HG02852 (cell line): Measurements from ENCODE around the gene GGT1.
"Not testable (repeated sequence)": the region's sequence is repeated elsewhere in the genome, so short reads cannot be mapped to it uniquely, and the experiment has no call there.

Experiments used
- ATAC-seq: cut with Tn5 transposase; IDR thresholded peaks from one replicate; pipeline ENCODE4 v1.9.1; 2021; ENCODE audit warnings: mild to moderate bottlenecking, moderate library complexity; ENCODE audit not compliant: unreplicated experiment

GGT1 gene

GRCh38 chr22:24602847-24603769 lies at the start of gene GGT1:
GGT1 (plus strand) TSS chr22:24603193; CDS start chr22:24611082, 7,889 bp downstream.
- ATAC-seq = not testable (repeated sequence)

GRCh38 chr22:24553597-24554312 lies 49.2 kb upstream of the GGT1 start:
- no peak for ATAC-seq

DNA sequence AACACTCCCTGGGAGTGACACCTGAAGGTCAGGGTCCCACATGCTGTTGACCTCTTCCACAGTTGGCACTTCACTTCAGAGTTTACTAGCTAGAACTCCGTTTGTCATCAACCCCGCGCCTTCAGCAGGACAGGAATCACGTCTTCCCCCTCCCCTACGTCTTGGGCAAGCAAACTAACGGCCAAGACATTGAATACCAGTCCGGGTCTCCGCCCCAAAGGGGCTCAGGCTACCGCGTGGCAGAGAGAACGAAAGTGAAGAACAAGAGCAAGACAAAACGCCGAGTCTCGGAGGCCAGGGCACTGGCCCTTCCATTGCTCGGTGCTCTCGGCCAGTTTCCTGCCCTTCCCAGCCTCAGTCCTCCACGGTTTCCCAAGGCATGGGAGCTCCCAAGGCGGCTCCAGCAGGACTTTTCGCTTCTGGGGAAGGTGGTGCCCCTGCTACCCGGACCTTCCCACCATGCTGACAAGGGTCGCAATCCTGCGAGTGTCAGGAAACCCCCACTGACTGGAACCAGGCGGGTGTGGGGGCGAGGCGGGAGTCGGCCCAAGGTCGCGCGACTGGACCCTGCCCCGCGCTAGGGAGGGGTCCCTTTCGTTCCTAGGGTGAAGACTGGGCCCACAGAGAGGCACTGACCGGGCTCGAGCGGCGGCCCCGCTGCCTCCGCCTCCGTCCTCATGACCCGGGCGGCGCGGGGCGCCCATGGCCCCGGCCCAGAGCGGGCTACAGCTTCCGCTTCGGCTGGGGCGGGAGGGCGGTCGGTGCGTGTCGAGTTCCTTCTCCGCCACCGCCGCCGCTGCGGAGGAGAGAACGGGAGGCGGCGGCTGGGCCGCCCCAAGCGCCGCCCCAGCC lies 48.5 kb upstream of the GGT1 start, which contains the start of gene GUCD1:
Gene GUCD1 (minus strand): TSS at position 826 of the 852 bp plus-strand sequence. CDS start 147 bp downstream, at position 679.
- peak; percentile 18 for ATAC-seq

DNA sequence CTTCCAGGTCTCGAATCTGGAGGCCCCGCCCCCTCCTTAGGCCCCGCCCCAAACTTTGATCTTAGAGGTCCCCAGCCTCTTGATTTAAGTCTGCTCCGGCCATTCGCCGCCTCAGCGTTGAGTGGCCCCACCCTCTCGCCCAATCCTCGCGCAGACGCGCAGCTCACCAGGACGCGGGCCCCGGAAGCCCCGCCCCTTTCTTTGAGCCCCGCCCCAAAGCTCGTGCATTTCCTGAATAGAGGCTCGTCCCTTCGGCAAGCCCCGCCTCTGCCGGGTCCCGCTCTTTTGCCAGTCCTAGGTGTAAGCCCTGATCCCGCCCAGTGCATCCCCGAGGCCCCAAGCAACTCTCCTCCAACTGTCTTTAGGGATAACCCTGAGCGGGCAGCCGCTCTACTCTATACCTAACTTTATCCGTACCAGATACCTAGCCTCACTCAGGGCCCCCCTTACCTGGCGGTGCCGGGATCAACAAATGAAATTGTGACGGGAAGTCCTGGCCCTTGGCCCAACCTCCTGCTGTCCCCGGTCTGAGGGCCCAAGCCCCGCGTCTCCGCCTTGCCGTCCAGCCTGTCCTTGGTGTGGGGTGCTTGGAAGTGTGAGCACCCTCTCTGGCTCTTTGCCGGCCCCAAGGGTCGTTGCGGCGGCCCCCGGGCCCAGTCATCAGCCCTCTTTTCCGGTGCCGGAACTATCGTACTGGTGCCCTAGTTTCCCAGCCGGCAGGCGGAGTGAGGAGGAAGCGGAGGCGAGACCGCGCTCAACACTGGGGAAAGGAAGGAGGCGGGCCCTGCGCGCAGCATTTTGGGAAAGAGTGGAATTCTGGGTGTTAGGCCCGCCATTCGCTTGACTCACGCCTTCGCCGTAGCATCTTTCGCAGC lies 47.6 kb upstream of the GGT1 start, which contains the start of gene SNRPD3:
Gene SNRPD3 (plus strand): TSS at position 835 of the 875 bp plus-strand sequence. CDS start 1,676 bp downstream, outside the sequence.
- ATAC-seq = peak; percentile 67

DNA sequence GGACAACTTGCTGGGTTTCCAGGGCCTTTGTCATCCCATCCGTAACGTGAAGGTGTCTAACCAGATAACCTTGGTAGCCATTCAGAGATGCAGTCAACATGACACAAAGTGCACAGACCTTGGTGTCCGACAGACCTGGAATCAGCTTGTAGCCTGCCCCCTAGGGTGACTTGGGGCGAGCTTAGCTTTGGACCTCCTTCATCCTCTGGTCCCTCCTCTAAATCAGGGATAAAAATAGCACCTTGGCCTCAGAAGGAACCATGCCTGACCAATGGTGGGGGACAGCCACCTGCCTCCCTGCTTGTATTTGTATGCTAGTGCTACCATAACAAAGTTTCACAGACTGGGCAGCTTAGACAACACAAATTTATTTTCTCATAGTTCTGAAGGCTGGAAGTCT lies 43.5 kb upstream of the GGT1 start:
- ATAC-seq = no peak

- ATAC-seq = no peak
Observed at GRCh38 chr22:24563246-24563645, 39.7 kb upstream of the GGT1 start.

GRCh38 chr22:24564376-24565058 lies 38.5 kb upstream of the GGT1 start:
- ATAC-seq = no peak

GRCh38 chr22:24565077-24565476 lies 37.9 kb upstream of the GGT1 start:
- no peak for ATAC-seq

GRCh38 chr22:24566899-24567511 lies 36.0 kb upstream of the GGT1 start:
- ATAC-seq = no peak

DNA sequence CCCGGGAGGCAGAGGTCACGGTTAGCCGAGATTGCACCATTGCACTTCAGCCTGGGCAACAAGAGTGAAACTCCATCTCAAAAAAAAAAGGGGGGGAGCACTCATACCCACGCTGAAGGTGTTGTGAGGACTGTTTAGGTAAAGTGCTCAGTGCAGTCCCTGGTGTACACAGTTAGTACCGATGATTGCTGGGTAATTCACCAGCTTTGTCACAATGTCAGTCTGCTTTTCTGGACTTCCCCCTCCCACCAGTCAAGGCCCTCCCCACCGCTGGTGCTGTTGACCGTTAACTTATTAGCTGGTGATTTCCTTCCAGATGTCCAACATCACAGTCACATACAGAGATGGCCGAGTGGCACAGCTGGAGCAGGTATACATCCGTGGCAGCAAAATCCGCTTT lies 35.3 kb upstream of the GGT1 start:
- no peak for ATAC-seq

GRCh38 chr22:24571266-24571665 lies 31.7 kb upstream of the GGT1 start:
- no peak for ATAC-seq

DNA sequence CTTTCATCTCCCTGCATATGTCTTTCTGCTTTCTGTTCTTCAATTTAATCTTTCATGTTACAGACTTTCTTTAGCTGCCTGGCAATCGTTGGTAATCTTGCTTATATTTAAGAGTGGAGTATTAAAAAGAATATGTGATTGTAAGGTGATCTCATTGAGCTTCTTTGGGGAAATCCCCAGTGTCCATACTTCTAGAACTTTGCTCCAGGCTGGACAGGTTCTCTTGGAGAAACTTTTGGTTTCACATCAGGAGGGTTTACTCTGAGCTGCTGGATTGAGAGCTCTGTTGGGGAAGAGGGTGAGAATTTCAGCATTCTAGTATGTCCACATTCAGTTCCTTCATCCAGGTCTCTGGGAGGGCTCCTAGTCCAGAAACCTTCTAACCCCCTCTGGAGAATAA lies 26.2 kb upstream of the GGT1 start:
- no peak for ATAC-seq

DNA sequence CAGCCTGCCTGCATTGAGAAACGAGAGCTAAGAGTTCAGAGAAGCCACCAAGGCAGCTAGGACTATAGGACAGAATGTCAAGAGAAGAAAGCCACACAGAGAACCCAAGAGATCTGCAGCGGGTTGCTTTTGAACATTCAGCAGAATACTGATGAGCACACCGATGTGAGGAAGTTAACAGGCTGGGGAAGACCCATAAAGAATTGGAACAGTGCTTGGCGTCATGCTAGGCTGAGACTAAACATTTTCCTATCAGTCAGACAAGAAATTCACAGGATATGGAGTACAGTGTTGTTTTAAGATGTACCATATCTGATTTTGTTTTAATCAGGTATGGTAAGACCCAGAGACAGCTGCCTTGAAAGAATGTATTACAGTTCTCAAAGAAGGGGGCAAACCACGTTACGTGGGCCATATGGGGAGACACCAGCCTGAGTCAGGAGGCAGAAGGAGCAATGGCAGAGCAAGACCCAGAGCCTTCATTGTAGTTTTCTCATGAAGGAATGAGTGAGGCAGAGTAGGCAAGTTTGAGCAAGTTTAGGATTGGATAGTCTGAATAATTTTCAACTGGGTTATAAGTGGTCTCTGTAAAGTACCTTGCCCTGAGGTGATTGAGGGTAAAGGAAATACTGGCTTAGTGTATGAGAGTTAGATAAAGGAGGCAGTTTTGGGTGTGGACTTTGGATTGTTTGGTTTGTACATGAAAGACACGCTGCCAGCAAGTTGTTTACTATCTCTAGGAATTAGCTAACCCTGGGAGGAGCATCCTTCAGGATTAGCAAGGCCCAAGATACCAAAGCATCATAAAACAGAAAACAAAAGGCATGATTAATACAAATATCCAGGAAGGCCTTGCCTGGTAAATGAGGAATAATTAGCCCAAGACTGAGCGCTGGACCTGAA lies 24.4 kb upstream of the GGT1 start:
- no peak for ATAC-seq

- ATAC-seq = no peak
Observed at GRCh38 chr22:24579258-24579601, 23.8 kb upstream of the GGT1 start.

DNA sequence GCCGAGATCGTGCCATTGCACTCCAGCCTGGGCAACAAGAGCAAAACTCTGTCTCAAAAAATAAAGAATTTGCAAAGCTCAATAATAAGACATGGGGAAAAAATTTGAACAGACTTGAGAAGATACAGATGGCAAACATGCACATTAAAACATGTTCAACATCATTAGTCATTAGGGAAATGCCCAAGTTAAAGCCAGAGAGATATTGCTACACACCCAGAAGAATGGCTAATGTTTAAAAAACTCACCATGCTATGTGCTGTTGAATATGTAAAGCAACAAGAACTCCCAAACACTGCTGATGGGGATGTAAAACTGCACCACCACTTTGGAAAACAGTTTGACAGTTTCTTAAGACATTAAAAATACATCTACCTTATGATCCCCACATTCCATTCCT lies 22.7 kb upstream of the GGT1 start:
- ATAC-seq = no peak

- no peak for ATAC-seq
Observed at GRCh38 chr22:24582056-24582814, 20.8 kb upstream of the GGT1 start.
